22Rv1 (cell line): ENCODE measurements around the gene EDRF1.

ENCODE experiments used
- ZFX ChIP-seq: fragments of 450-650 bp; IDR thresholded peaks from 2 replicates; pipeline ENCODE4 v1.6.1; 2017; ENCODE audit warnings: antibody characterized with exemption, borderline replicate concordance
- TF ChIP-seq, protein P1 (sequence below): fragments of 450-650 bp; IDR thresholded peaks from 2 replicates; pipeline ENCODE4 v1.5.1; 2017; ENCODE audit warnings: mild to moderate bottlenecking

DNA sequence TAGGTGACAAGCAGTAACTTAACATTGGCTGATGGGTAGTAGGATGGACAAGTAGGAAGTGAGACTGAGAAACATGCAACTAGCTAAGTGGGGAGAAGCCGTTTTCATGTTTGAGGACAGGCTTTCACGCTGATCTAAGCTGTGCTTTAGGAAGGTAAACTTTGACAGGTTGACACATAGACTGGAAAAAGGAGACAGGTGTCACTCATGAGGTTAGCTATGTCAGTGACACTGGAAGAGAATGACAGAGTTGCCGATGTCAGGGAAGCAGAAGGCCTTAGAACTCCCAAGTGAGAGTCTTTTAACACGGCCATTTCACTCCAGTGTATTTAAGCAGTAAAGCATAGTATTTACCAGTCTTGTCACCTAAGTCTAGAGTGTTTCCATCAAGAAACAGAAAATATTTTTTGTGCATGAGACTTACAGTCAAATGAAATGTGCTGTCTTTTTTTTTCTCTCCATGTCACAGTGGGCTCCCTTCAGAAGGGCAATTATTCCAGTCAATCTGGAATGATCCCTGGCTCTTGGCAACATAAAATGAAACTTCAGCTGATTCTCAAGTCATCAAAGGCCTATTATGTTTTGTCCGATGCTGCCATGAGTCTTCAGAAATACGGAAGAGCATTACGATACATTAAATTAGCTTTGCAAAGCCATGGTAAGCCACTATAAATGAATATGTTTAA, 20.6 kb downstream of the EDRF1 start:
- TF ChIP-seq, protein P1, sequence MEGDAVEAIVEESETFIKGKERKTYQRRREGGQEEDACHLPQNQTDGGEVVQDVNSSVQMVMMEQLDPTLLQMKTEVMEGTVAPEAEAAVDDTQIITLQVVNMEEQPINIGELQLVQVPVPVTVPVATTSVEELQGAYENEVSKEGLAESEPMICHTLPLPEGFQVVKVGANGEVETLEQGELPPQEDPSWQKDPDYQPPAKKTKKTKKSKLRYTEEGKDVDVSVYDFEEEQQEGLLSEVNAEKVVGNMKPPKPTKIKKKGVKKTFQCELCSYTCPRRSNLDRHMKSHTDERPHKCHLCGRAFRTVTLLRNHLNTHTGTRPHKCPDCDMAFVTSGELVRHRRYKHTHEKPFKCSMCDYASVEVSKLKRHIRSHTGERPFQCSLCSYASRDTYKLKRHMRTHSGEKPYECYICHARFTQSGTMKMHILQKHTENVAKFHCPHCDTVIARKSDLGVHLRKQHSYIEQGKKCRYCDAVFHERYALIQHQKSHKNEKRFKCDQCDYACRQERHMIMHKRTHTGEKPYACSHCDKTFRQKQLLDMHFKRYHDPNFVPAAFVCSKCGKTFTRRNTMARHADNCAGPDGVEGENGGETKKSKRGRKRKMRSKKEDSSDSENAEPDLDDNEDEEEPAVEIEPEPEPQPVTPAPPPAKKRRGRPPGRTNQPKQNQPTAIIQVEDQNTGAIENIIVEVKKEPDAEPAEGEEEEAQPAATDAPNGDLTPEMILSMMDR: no peak
- no peak for TF ChIP-seq ZFX
